ENCODE results near the gene BCL7B.

BCL7B gene

GRCh38 chr7:73487486-73487885 lies 70.0 kb downstream of the BCL7B start:
- no peak for DNase-seq
